Ovary (tissue), 9 donors: ENCODE data around the gene CCDC85B. TPM values are rescaled to one million over a fixed set of nuclear protein-coding genes. Genes with fewer than 3 reads are reported as not detected.

Source experiments
- DNase-seq, 5 donors: peaks; one replicate each; pipeline ENCODE4 v3.0.0-alpha.2; 2019 to 2020
- H3K27ac ChIP-seq, 2 donors: fragments of 200-600 bp; one replicate each; pipeline versions ENCODE4 v1.5.1 to v1.8.0; 2019 to 2022
- H3K27me3 ChIP-seq: fragments of 200-600 bp; one replicate; pipeline ENCODE4 v1.8.0; 2022
- H3K36me3 ChIP-seq: fragments of 200-600 bp; sonication (generic); one replicate; pipeline ENCODE4 v1.5.1; 2019
- H3K4me1 ChIP-seq: one replicate; pipeline ENCODE4 v1.8.1; 2013; ENCODE audit warnings: mild to moderate bottlenecking, moderate library complexity; ENCODE audit not compliant: insufficient read depth
- H3K4me3 ChIP-seq: fragments of 200-600 bp; sonication (generic); one replicate; pipeline ENCODE4 v1.5.1; 2017
- H3K9me3 ChIP-seq, 2 donors: fragments of 200-600 bp in 1 of 2; sonication (generic) in 1 of 2; one replicate each; pipeline versions ENCODE4 v1.5.1 to v1.8.1; 2013 to 2019; ENCODE audit warnings: mild to moderate bottlenecking in 1 of 2, moderate library complexity in 1 of 2
- CTCF ChIP-seq, 3 donors: fragments of 450-650 bp in 2 of 3; fragments of 200-600 bp in 1 of 3; IDR thresholded peaks; one replicate each; pipeline versions ENCODE4 v1.5.1 to v1.8.0; 2016 to 2022; ENCODE audit warnings: antibody characterized with exemption in 3 of 3, mild to moderate bottlenecking in 1 of 3
- EP300 ChIP-seq: sonication (generic); formaldehyde crosslinking; IDR thresholded peaks from one replicate; pipeline ENCODE4 v1.6.1; 2017; ENCODE audit warnings: antibody characterized with exemption
- POLR2A ChIP-seq: fragments of 450-650 bp; IDR thresholded peaks from one replicate; pipeline ENCODE4 v1.6.1; 2017; ENCODE audit warnings: antibody characterized with exemption, mild to moderate bottlenecking, moderate library complexity
- WGBS, 3 donors: extraction: QIAGEN DNeasy Blood & Tissue Kit in 1 of 3; methylation state at CpG; one replicate each; pipeline versions ENCODE4 v1.1.5 to v1.1.7; 2013 to 2017; 5-methylcytosine and 5-hydroxymethylcytosine counted together
- intact Hi-C, 4 donors: fragments of 100-400 bp; cut with DNase I; formaldehyde crosslinking; loops; one replicate each; pipeline versions ENCODE4 v1.11.0 to v1.15.1; 2022 to 2023
- polyA plus RNA-seq, 2 donors: library from polyadenylated mRNA; stranded (reverse); fragments of 200-250 nt in 1 of 2; fragments of 350-450 nt in 1 of 2; fragmentation: Illumina TruSeq in 1 of 2; extraction: RNeasy Lipid Tissue Mini Kit (QIAGEN cat#74804) in 1 of 2; gene quantifications; one replicate each; pipeline ENCODE4 v1.2.3, GENCODE V29; 2013 to 2014
- total RNA-seq, 7 donors: library from RNA; depleted of rRNA in 2 of 7; stranded (reverse); fragments of >200 nt in 2 of 7; fragmentation: NEBNext Ultra II Directional in 3 of 7; extraction: Animal tissue kit (Norgen Biotek cat#: 25700) in 3 of 7; gene quantifications; one replicate each; pipeline versions ENCODE4 v1.1.0 to v1.2.4, GENCODE V29; 2016 to 2023
- donor health status: DM: no; HTN: no; CAD: no; lungs with moderate emphysema.
- donor health status: DM: no; HTN: no; CAD: no.
- donor health status: Bipolar disorder and iron deficiency.
- donor health status: DM: yes; HTN: yes; CAD: no.
- donor health status: DM: no; HTN: no; CAD: no.
- donor health status: DM: yes; HTN: yes; CAD: no.

Gene CCDC85B
- total and polyA plus RNA-seq, 9 donors: 31.5 to 85.0 (median 55.6) TPM; not detected in 1

DNA sequence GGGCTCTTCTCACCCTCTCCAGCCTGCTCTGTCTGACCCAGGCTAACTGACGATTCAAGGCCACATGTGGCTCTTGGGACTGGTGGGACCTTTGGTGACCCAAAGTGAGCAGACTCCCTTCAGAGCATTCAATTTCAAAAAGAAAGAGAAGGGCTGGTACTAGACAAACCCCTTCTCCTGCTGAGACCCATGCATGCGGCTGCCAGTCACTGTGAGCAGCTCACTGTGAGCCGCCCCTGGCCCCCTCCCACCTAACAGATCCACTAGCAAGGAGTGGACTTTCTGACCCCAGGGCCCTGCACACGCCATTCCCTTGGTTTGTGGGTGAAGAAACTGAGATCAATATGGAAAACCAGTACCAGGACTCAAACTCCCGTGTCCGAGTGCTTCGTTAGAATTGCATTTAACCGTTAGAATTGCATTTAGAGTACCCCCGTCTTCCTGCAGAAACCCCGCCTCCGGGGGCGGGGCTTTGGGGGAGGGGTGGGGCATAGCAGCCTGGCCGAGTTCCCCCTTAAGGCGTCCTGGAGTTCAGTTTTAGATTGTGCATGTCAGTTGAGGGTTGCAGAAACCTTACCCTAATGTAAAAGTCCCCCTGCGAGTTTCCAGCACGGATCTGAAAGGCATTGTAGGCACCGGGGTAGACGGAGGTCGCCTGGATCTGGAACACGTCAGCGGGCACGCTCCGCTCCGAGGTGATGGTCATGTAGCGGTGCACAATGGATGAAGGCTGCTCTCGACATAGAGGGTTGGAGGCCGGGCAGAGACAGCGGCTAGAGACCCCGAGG is 23.0 kb upstream of the CCDC85B start:
- TF ChIP-seq POLR2A (no peak), CTCF (IDR thresholded peaks at IDR 0.05) (no peak), EP300 (no peak)
- intact Hi-C loops: no loop called here
- Histone ChIP-seq H3K9me3 (no peaks in the 10 kb centered on the region), H3K27ac (no peak overlapping the region), H3K4me1 (peaks cover 2% of the 10 kb centered on the region), H3K27me3 (no peaks in the 10 kb centered on the region), H3K36me3 (no peaks in the 10 kb centered on the region), H3K4me3 (no peak overlapping the region)
- peak in 3 of 5 donors; percentile 38 to 49 (median 47) for DNase-seq
- 53 to 60% (median 54%) methylated on average over 29 of the region's 29 CpGs for WGBS, 3 donors

DNA sequence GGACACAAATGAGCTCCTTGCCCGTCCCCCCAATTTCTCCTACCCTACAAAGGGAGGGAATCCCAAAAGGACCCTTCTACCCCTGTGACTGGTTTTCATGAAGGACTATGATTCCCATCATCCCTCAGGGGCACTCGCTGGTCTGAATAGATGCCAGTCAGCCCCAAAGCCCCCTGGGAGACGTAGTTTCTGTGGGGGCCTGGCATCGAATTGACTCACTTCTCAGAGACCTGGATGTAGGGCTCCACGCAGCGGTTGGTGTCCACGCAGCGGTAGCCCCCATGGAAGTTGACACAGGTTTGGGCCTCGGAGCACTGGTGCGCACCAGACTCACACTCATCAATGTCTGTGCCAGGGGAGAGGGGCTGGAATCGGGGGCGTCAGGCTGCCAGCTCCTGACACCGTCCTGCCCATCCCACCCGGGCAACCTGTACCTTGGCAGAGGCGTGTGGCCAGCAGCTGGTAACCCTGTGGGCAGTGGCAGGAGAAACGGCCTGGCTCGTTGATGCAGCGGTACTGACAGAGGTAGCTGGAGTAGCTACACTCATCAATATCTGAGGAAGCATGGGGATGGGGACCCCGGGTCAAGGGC is 22.3 kb upstream of the CCDC85B start:
- 75 to 89% (median 79%) methylated on average over 18 to 19 of the region's 19 CpGs for whole genome bisulfite sequencing, 3 donors
- Histone ChIP-seq H3K27me3 (no peaks in the 10 kb centered on the region), H3K27ac (no peak overlapping the region), H3K36me3 (no peaks in the 10 kb centered on the region), H3K9me3 (no peaks in the 10 kb centered on the region), H3K4me1 (peaks cover 2% of the 10 kb centered on the region), H3K4me3 (no peak overlapping the region)
- intact Hi-C loops: no loop called here
- DNase-seq: peak in 3 of 5 donors; percentile 28 to 60 (median 53)
- no peak for TF ChIP-seq CTCF (IDR thresholded peaks at IDR 0.05)
- TF ChIP-seq POLR2A: no peak
- TF ChIP-seq EP300: no peak

DNA sequence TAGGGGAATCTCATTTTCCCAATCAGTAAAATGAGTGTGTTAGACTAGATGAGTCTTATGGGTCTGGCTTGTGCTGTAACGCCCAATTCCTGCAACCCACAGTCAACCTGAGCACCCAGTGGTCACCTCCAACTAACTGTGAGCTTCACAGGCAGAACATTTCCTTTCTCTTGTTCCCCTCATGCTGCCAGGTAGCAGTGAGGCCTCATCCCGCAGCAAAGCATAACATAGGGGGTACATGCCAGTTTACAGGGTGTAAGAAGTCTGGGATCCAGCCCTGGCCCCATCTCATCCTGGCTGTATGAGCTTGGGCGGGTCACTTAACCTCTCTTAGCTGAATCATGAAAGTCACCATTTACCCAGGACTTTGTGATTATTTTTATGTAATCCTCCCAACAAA is 21.6 kb upstream of the CCDC85B start:
- intact Hi-C loops: no loop called here
- no peak for TF ChIP-seq POLR2A
- TF ChIP-seq EP300: no peak
- TF ChIP-seq CTCF (IDR thresholded peaks at IDR 0.05): no peak
- no peak overlapping the region for H3K27ac ChIP-seq
- WGBS, 3 donors: 80 to 89% (median 87%) methylated on average over 3 of the region's 3 CpGs
- H3K9me3 ChIP-seq: no peaks in the 10 kb centered on the region
- no peaks in the 10 kb centered on the region for H3K27me3 ChIP-seq
- DNase-seq: no peak
- H3K4me1 ChIP-seq: peaks cover 4% of the 10 kb centered on the region
- H3K4me3 ChIP-seq: no peak overlapping the region
- H3K36me3 ChIP-seq: no peaks in the 10 kb centered on the region

GRCh38 chr11:65869643-65870306 is 20.7 kb upstream of the CCDC85B start:
- Histone ChIP-seq H3K4me1 (peaks cover 4% of the 10 kb centered on the region), H3K36me3 (no peaks in the 10 kb centered on the region), H3K27me3 (no peaks in the 10 kb centered on the region), H3K4me3 (no peak overlapping the region), H3K27ac (no peak overlapping the region), H3K9me3 (no peaks in the 10 kb centered on the region)
- TF ChIP-seq CTCF (IDR thresholded peaks at IDR 0.05) (no peak), POLR2A (no peak), EP300 (no peak)
- 76 to 81% (median 79%) methylated on average over 21 to 24 of the region's 24 CpGs for WGBS, 3 donors
- DNase-seq: peak in 3 of 5 donors; percentile 21 to 44 (median 34)
- intact Hi-C loops: no loop called here
